Breast epithelium (tissue), 3 donors: ENCODE measurements around the gene FNDC3B.

Source experiments
- POLR2AphosphoS5 ChIP-seq, 3 donors: sonication (generic); formaldehyde crosslinking; IDR thresholded peaks; one replicate each; pipeline ENCODE4 v1.6.1; 2017; ENCODE audit warnings: antibody characterized with exemption in 3 of 3
- TF ChIP-seq, protein P1 (sequence below), 3 donors: fragments of 450-650 bp; IDR thresholded peaks; one replicate each; pipeline ENCODE4 v1.5.1; 2016 to 2017; ENCODE audit warnings: antibody characterized with exemption in 3 of 3, mild to moderate bottlenecking in 3 of 3, moderate library complexity in 3 of 3

DNA sequence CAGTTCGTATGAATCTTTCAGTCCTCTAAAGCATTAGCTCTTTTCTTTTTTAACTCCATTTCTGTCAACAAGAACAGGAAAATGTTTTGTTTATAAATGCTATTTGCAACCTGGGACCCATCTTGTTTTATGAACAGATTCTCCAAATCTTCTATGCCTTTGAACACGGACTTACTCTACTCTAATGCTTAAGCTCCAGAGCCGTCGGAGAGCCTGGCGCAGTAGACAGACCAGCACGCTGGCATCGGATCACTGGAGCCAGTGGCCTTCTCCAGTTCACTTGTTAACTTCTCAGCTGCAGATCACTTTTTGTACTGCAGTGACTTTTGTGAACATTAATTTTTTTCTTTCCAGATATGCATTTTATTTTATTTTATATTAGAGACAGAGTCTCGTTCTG lies 286.1 kb downstream of the FNDC3B start:
- TF ChIP-seq, protein P1, sequence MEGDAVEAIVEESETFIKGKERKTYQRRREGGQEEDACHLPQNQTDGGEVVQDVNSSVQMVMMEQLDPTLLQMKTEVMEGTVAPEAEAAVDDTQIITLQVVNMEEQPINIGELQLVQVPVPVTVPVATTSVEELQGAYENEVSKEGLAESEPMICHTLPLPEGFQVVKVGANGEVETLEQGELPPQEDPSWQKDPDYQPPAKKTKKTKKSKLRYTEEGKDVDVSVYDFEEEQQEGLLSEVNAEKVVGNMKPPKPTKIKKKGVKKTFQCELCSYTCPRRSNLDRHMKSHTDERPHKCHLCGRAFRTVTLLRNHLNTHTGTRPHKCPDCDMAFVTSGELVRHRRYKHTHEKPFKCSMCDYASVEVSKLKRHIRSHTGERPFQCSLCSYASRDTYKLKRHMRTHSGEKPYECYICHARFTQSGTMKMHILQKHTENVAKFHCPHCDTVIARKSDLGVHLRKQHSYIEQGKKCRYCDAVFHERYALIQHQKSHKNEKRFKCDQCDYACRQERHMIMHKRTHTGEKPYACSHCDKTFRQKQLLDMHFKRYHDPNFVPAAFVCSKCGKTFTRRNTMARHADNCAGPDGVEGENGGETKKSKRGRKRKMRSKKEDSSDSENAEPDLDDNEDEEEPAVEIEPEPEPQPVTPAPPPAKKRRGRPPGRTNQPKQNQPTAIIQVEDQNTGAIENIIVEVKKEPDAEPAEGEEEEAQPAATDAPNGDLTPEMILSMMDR (IDR thresholded peaks at IDR 0.05), result no peak
- TF ChIP-seq POLR2AphosphoS5 (IDR thresholded peaks at IDR 0.05), result no peak
